ENCODE data around the gene PCBP3. TPM values are rescaled to one million over a fixed set of nuclear protein-coding genes. Genes with fewer than 3 reads are reported as not detected.

PCBP3 gene
- 1.5 TPM for total RNA-seq

GRCh38 chr21:45643021-45643980 lies at the start of gene PCBP3:
Gene PCBP3 (plus strand): TSS chr21:45643725. CDS start chr21:45850086, 206,361 bp downstream.

GRCh38 chr21:45981151-45982091 lies 337.9 kb downstream of the PCBP3 start, which contains the start of gene COL6A1:
Gene COL6A1 (plus strand): TSS chr21:45981770. CDS start chr21:45981851, 81 bp downstream.

Other genes with a start within 250 kb of the PCBP3 start
- gene COL18A1, start 238.6 kb upstream of the PCBP3 start, total RNA-seq: 278 TPM
- gene SLC19A1, start 101.3 kb upstream of the PCBP3 start, total RNA-seq: 12.0 TPM